Peyer's patch (tissue), 4 donors: Measurements from ENCODE around the gene TBATA. TPM values are rescaled to one million over a fixed set of nuclear protein-coding genes. Genes with fewer than 3 reads are reported as not detected.

ENCODE experiments used
- DNase-seq, 3 donors: peaks; one replicate each; pipeline ENCODE4 v3.0.0-alpha.2; 2017 to 2019
- H3K27ac ChIP-seq, 4 donors: fragments of 200-600 bp; sonication (generic); one replicate each; pipeline ENCODE4 v1.5.1; 2016 to 2019
- H3K27me3 ChIP-seq, 2 donors: fragments of 200-600 bp; sonication (generic); one replicate each; pipeline ENCODE4 v1.5.1; 2019
- H3K36me3 ChIP-seq, 3 donors: fragments of 200-600 bp; sonication (generic); one replicate each; pipeline ENCODE4 v1.5.1; 2016 to 2019
- H3K4me1 ChIP-seq, 4 donors: fragments of 200-600 bp; sonication (generic); one replicate each; pipeline ENCODE4 v1.5.1; 2016 to 2019
- H3K4me3 ChIP-seq, 4 donors: fragments of 200-600 bp; sonication (generic); 1 replicate in 3 of 4; 2 replicates in 1 of 4; pipeline ENCODE4 v1.5.1; 2016 to 2019; ENCODE audit warnings: mild to moderate bottlenecking in 1 of 4
- H3K9me3 ChIP-seq, 4 donors: fragments of 200-600 bp; sonication (generic); one replicate each; pipeline ENCODE4 v1.5.1; 2016 to 2019; ENCODE audit warnings: mild to moderate bottlenecking in 1 of 4
- POLR2A ChIP-seq, 2 donors: fragments of 450-650 bp; IDR thresholded peaks; one replicate each; pipeline ENCODE4 v1.5.1; 2017; ENCODE audit warnings: antibody characterized with exemption in 2 of 2, mild to moderate bottlenecking in 2 of 2, moderate library complexity in 2 of 2
- total RNA-seq, 4 donors: library from RNA; depleted of rRNA; stranded (reverse); fragments of >200 nt; gene quantifications; one replicate each; pipeline ENCODE4 v1.1.0, GENCODE V29; 2016
- TF ChIP-seq, protein P1 (sequence below), 6 experiments: fragments of 450-650 bp in 4 of 6; fragments of 200-600 bp in 2 of 6; sonication (generic) in 1 of 6; IDR thresholded peaks; one replicate each; pipeline ENCODE4 v1.5.1; 2017 to 2019; ENCODE audit warnings: antibody characterized with exemption in 6 of 6, mild to moderate bottlenecking in 3 of 6, moderate library complexity in 1 of 6

TBATA gene
- total RNA-seq, 4 donors from 2014 or later, result not detected

DNA sequence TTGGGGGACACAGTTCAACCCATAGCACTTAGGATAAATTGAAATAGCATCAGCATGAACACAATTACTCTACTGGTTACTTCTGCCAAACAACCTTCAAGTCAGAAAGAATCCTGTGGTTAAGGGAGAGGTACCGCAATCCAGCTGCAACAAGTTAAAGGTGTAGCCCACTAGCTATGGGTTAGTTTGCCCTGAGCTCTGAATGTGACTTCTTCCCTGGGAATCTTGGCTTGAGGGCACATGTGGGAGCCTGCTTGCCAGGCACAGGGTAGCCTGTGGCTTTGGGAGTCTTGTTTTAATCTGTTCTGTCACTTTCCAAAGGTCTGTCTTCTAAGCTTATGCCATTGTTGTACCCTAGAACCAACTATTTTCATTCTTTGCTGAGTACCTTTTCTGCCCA, 21.7 kb upstream of the TBATA start:
- H3K4me1 ChIP-seq, result no peaks in the 10 kb centered on the region
- no peaks in the 10 kb centered on the region for H3K36me3 ChIP-seq
- H3K27me3 ChIP-seq, result no peaks in the 10 kb centered on the region
- H3K9me3 ChIP-seq, result no peaks in the 10 kb centered on the region
- TF ChIP-seq, protein P1, sequence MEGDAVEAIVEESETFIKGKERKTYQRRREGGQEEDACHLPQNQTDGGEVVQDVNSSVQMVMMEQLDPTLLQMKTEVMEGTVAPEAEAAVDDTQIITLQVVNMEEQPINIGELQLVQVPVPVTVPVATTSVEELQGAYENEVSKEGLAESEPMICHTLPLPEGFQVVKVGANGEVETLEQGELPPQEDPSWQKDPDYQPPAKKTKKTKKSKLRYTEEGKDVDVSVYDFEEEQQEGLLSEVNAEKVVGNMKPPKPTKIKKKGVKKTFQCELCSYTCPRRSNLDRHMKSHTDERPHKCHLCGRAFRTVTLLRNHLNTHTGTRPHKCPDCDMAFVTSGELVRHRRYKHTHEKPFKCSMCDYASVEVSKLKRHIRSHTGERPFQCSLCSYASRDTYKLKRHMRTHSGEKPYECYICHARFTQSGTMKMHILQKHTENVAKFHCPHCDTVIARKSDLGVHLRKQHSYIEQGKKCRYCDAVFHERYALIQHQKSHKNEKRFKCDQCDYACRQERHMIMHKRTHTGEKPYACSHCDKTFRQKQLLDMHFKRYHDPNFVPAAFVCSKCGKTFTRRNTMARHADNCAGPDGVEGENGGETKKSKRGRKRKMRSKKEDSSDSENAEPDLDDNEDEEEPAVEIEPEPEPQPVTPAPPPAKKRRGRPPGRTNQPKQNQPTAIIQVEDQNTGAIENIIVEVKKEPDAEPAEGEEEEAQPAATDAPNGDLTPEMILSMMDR (IDR thresholded peaks at IDR 0.05), result no peak
- TF ChIP-seq POLR2A (IDR thresholded peaks at IDR 0.05), result no peak
- H3K4me3 ChIP-seq, result no peak overlapping the region
- DNase-seq, result no peak
- H3K27ac ChIP-seq, result no peak overlapping the region

DNA sequence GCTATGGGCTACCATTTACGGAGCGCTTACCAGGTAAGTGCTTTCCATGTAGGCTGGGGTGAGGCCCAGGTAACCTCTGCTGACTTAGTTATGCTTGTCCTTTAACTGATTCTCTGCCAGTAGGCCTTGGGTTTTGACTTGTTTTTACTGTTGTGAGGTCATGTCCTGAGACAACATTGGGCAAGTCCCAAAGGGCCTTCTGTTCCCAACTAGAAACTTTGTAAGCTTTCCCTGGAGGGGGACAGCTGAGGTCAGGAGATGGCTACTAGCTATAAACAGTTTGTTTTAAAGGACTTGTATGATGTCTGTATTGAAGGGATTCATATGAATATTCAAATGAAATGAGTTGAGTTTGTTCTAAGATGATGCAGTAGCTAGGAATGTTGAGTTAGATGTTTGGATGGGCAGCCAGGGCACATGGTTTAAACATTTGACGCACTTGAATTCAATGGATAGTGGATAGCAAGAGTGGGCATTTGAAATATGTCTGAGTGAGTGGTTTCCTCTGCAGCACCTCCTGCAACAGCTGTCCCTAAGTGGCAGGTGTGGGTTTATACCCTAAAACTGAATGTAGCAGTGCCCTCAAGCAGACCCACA, 20.5 kb upstream of the TBATA start:
- Histone ChIP-seq H3K4me1 (no peaks in the 10 kb centered on the region), H3K4me3 (no peak overlapping the region), H3K36me3 (no peaks in the 10 kb centered on the region), H3K27ac (no peak overlapping the region), H3K27me3 (no peaks in the 10 kb centered on the region), H3K9me3 (no peaks in the 10 kb centered on the region)
- no peak for DNase-seq
- TF ChIP-seq, protein P1 (IDR thresholded peaks at IDR 0.05), result no peak
- no peak for TF ChIP-seq POLR2A (IDR thresholded peaks at IDR 0.05)

DNA sequence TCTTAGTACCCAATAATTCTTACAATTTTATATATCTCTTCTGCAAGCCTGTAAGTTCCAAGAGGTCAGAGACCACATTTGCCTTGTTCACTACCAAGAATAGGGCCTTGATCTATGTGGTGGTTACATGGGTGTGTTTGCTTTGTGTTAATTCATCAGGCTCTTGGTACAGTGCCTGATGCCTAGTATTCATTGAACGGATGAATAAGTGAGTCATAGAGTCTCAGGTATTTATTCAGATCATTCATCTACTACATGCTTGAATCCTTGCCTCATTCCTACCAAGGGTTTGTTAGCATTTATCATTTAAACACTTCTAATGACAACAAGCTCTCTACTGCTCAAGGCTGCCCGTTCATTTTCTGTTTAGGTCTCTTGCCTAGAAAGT, 19.2 kb upstream of the TBATA start:
- DNase-seq, result no peak
- Histone ChIP-seq H3K27ac (no peak overlapping the region), H3K4me3 (no peak overlapping the region), H3K4me1 (no peaks in the 10 kb centered on the region), H3K36me3 (no peaks in the 10 kb centered on the region), H3K9me3 (no peaks in the 10 kb centered on the region), H3K27me3 (no peaks in the 10 kb centered on the region)
- TF ChIP-seq, protein P1 (IDR thresholded peaks at IDR 0.05), result no peak
- TF ChIP-seq POLR2A (IDR thresholded peaks at IDR 0.05), result no peak

DNA sequence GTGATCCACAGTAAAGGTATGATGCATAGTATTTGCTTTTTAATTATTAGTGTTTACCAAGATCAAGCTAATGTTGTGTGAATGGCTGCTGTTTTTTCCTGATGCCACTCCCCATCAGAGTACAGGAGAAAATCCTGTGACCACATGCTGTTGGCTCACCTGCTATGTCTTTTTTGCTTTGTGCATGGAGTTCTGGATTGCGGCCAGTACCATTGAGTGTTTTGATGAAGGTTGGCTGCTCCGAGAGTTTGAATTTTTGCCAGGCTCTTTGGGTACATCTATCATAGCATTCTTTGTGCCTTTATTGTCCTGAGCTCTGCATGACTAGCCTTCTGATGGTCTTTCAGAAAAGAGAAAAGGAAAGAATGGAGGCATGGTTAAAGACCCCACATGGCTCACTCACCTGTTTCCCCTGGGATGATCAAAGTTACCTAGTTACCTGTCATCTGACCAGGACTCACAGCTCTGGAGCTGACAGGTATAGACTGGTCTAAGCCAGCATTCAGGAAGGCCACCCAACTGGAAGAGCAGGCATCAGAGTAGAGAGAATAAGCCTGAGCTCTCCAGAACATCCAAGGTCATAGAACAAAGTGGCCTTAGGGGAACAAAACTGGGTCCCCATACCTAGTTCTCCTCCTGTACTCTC, 18.7 kb upstream of the TBATA start:
- no peak overlapping the region for H3K27ac ChIP-seq
- TF ChIP-seq, protein P1 (IDR thresholded peaks at IDR 0.05), result no peak
- no peak for TF ChIP-seq POLR2A (IDR thresholded peaks at IDR 0.05)

DNA sequence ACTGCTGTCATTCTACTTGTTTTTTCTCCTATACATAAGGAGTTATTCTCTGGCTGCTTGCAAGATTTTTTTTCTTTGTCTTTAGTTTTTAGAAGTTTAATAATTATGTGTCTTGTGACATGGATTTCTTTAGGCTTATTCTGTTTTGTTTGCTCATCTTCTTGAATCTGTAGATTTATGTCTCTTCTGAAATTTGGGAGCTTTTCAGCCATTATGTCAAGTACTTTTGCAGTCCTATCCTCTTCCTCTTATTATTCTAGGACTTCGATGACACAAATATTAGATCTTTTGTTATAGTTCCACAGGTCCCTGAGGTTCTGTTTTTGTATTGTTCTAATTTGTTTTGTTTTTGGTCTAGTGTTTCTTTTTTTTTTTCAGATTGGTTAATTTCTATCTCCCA, 16.7 kb upstream of the TBATA start:
- no peak overlapping the region for H3K27ac ChIP-seq
- H3K9me3 ChIP-seq, result no peaks in the 10 kb centered on the region
- TF ChIP-seq POLR2A (IDR thresholded peaks at IDR 0.05), result no peak
- TF ChIP-seq, protein P1 (IDR thresholded peaks at IDR 0.05), result no peak
- H3K36me3 ChIP-seq, result no peaks in the 10 kb centered on the region
- H3K27me3 ChIP-seq, result no peaks in the 10 kb centered on the region
- no peak for DNase-seq
- no peak overlapping the region for H3K4me3 ChIP-seq
- H3K4me1 ChIP-seq, result no peaks in the 10 kb centered on the region

More for the DNA sequence above, 18.7 kb upstream of the TBATA start:
- Histone ChIP-seq H3K9me3 (no peaks in the 10 kb centered on the region), H3K4me1 (no peaks in the 10 kb centered on the region), H3K4me3 (no peak overlapping the region), H3K36me3 (no peaks in the 10 kb centered on the region), H3K27me3 (no peaks in the 10 kb centered on the region)
- DNase-seq, result no peak
